Measurements from ENCODE around the gene GALNT18. TPM values are rescaled to one million over a fixed set of nuclear protein-coding genes. Genes with fewer than 3 reads are reported as not detected.

The GALNT18 gene
- total and polyA plus RNA-seq, 2 of the 4 experiments (the other 2 are of a cell fraction): 9.5 to 11.3 TPM

GRCh38 chr11:11600288-11600687 lies 21.5 kb downstream of the GALNT18 start:
- Histone ChIP-seq H3K9me3 (ENCODE audit: control insufficient read depth, insufficient read depth, low read length) (no peaks in the 10 kb centered on the region), H4K91ac (ENCODE audit: insufficient read depth, low read depth, low read length) (no peak overlapping the region), H3K56ac (ENCODE audit: extremely low read depth, insufficient read depth, low read length) (no peak overlapping the region), H4K5ac (ENCODE audit: low read depth, low read length) (no peak overlapping the region), H3K79me1 (ENCODE audit: low read depth in 1 of 2, low read length in 2 of 2) (no peaks in the 10 kb centered on the region), H4K20me1 (ENCODE audit: insufficient read depth, low read length) (no peaks in the 10 kb centered on the region), H2AK9ac (replicated peaks; ENCODE audit: low read depth, low read length, poor library complexity) (no peak overlapping the region), H2BK20ac (ENCODE audit: low read depth, low read length) (no peak overlapping the region), H3K36me3 (ENCODE audit: control insufficient read depth, insufficient read depth, low read length) (no peaks in the 10 kb centered on the region), H3K18ac (ENCODE audit: low read depth, low read length) (no peak overlapping the region), H3K4ac (ENCODE audit: low read depth, low read length) (no peak overlapping the region), H3K4me1 (ENCODE audit: control insufficient read depth, insufficient read depth, low read length) (no peaks in the 10 kb centered on the region), H2BK15ac (ENCODE audit: low read depth, low read length) (no peak overlapping the region), H2AFZ (replicated peaks; ENCODE audit: low read length, poor library complexity) (no peak overlapping the region), H3K9me1 (ENCODE audit: insufficient read depth, low read length) (no peaks in the 10 kb centered on the region), H3K23ac (ENCODE audit: low read depth, low read length) (no peak overlapping the region), H4K8ac (ENCODE audit: low read depth in 2 of 2, low read length in 2 of 2) (no peak overlapping the region), H3K4me2 (ENCODE audit: low read depth, low read length) (no peak overlapping the region), H2AK5ac (ENCODE audit: low read depth, low read length) (no peak overlapping the region), H3K4me3 (ENCODE audit: insufficient read depth, low read depth, low read length) (no peak overlapping the region), H3K9ac (ENCODE audit: low read depth, low read length) (no peak overlapping the region), H2BK5ac (ENCODE audit: low read depth, low read length, poor library complexity, severe bottlenecking) (no peak overlapping the region), H2BK120ac (ENCODE audit: low read depth, low read length) (no peak overlapping the region), H3K27ac (ENCODE audit: insufficient read depth, low read length) (no peak overlapping the region), H3K27me3 (ENCODE audit: control insufficient read depth, insufficient read depth, low read length) (no peaks in the 10 kb centered on the region), H3K14ac (replicated peaks; ENCODE audit: low read depth, low read length) (no peak overlapping the region)
- ChIA-PET POLR2A (ENCODE audit: unreplicated experiment) (no interaction called here), CTCF (interaction anchor here (0.8 kb wide), 1 partner anchor 36 kb away, joined by 3 read pairs; no protein-coding TSS in a partner anchor)
- dilution Hi-C loops (cut with HindIII; ENCODE audit: low sequenced_read_pairs, unreplicated experiment) (no loop called here), in situ Hi-C loops (cut with MboI; ENCODE audit: low sequenced_read_pairs) (no loop called here), intact Hi-C loops (cut with micrococcal nuclease) (no loop called here)
- ATAC-seq (ENCODE audit: low read depth) (no peak), DNase-seq (no peak)
- no TSS peak for BruUV-seq (replicated peaks)
- TF ChIP-seq, protein P1, sequence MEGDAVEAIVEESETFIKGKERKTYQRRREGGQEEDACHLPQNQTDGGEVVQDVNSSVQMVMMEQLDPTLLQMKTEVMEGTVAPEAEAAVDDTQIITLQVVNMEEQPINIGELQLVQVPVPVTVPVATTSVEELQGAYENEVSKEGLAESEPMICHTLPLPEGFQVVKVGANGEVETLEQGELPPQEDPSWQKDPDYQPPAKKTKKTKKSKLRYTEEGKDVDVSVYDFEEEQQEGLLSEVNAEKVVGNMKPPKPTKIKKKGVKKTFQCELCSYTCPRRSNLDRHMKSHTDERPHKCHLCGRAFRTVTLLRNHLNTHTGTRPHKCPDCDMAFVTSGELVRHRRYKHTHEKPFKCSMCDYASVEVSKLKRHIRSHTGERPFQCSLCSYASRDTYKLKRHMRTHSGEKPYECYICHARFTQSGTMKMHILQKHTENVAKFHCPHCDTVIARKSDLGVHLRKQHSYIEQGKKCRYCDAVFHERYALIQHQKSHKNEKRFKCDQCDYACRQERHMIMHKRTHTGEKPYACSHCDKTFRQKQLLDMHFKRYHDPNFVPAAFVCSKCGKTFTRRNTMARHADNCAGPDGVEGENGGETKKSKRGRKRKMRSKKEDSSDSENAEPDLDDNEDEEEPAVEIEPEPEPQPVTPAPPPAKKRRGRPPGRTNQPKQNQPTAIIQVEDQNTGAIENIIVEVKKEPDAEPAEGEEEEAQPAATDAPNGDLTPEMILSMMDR (conservative IDR thresholded peaks at IDR 0.05; ENCODE audit: low read depth, low read length): no peak
- TF ChIP-seq NFE2L2 (IDR thresholded peaks at IDR 0.05; ENCODE audit: low read depth, low read length): no peak
- TF ChIP-seq ELK1 (IDR thresholded peaks at IDR 0.05; ENCODE audit: borderline replicate concordance, low read depth, low read length): no peak
- TF ChIP-seq RFX5 (IDR thresholded peaks at IDR 0.05; ENCODE audit: low read depth, low read length): no peak
- TF ChIP-seq CEBPB (IDR thresholded peaks at IDR 0.05; ENCODE audit: low read depth, low read length): no peak
- no peak for TF ChIP-seq MXI1 (IDR thresholded peaks at IDR 0.05; ENCODE audit: borderline replicate concordance, low read depth, low read length)
- TF ChIP-seq MAFK (IDR thresholded peaks at IDR 0.05; ENCODE audit: low read depth, low read length): no peak
- no peak for TF ChIP-seq RCOR1 (IDR thresholded peaks at IDR 0.05; ENCODE audit: insufficient replicate concordance, low read length)
- no peak for TF ChIP-seq USF2 (IDR thresholded peaks at IDR 0.05; ENCODE audit: low read depth, low read length)
- TF ChIP-seq MAZ (IDR thresholded peaks at IDR 0.05; ENCODE audit: borderline replicate concordance, low read depth, low read length): no peak
- TF ChIP-seq POLR2A (IDR thresholded peaks at IDR 0.05; ENCODE audit: low read depth, low read length): no peak
- TF ChIP-seq CHD1 (IDR thresholded peaks at IDR 0.05; ENCODE audit: low read depth, low read length): no peak
- no peak for TF ChIP-seq SMC3 (IDR thresholded peaks at IDR 0.05; ENCODE audit: low read depth, low read length)
- TF ChIP-seq FOS (IDR thresholded peaks at IDR 0.05; ENCODE audit: low read depth, low read length): no peak
- no peak for TF ChIP-seq RAD21 (IDR thresholded peaks at IDR 0.05; ENCODE audit: low read length)
- no peak for TF ChIP-seq BHLHE40 (IDR thresholded peaks at IDR 0.05; ENCODE audit: low read depth, low read length)

Data from IMR-90 (cell line).